ENCODE data around the gene KCTD1. TPM values are rescaled to one million over a fixed set of nuclear protein-coding genes. Genes with fewer than 3 reads are reported as not detected.

KCTD1 gene
- total RNA-seq, 4 donors from 2014 or later: 33.6 to 42.0 (median 39.4) TPM

GRCh38 chr18:26464128-26465011 is 84.0 kb downstream of the KCTD1 start:
- 68 to 72% methylated on average over 11 of the region's 11 CpGs for WGBS, 2 donors
- H3K27me3 ChIP-seq: no peaks in the 10 kb centered on the region
- peaks cover 0 to 20% (median 0%) of the 10 kb centered on the region in 3 donors for H3K36me3 ChIP-seq
- no peak for DNase-seq (ENCODE audit: low spot score in 2 of 2)
- TF ChIP-seq CTCF (IDR thresholded peaks at IDR 0.05): no peak
- TF ChIP-seq EP300 (IDR thresholded peaks at IDR 0.05): no peak
- TF ChIP-seq POLR2A (IDR thresholded peaks at IDR 0.05): no peak
- H3K4me3 ChIP-seq: no peak overlapping the region
- H3K27ac ChIP-seq: no peak overlapping the region
- H3K9me3 ChIP-seq: no peaks in the 10 kb centered on the region
- H3K4me1 ChIP-seq: no peaks in the 10 kb centered on the region

- no peak overlapping the region for H3K4me3 ChIP-seq
- no peaks in the 10 kb centered on the region for H3K27me3 ChIP-seq
- no peaks in the 10 kb centered on the region for H3K9me3 ChIP-seq
- DNase-seq (ENCODE audit: low spot score in 2 of 2): no peak
- H3K4me1 ChIP-seq: no peaks in the 10 kb centered on the region
- peaks cover 0 to 36% (median 0%) of the 10 kb centered on the region in 3 donors for H3K36me3 ChIP-seq
- WGBS, 2 donors: 83 to 86% methylated on average over 4 of the region's 4 CpGs
- no peak for TF ChIP-seq EP300 (IDR thresholded peaks at IDR 0.05)
- TF ChIP-seq CTCF (IDR thresholded peaks at IDR 0.05): no peak
- no peak for TF ChIP-seq POLR2A (IDR thresholded peaks at IDR 0.05)
- H3K27ac ChIP-seq: no peak overlapping the region
These were observed 86.0 kb downstream of the KCTD1 start for GRCh38 chr18:26462355-26462754.

- no peaks in the 10 kb centered on the region for H3K9me3 ChIP-seq
- H3K27ac ChIP-seq: no peak overlapping the region
- TF ChIP-seq EP300 (IDR thresholded peaks at IDR 0.05): no peak
- no peak for TF ChIP-seq POLR2A (IDR thresholded peaks at IDR 0.05)
- TF ChIP-seq CTCF (IDR thresholded peaks at IDR 0.05): no peak
- H3K4me3 ChIP-seq: no peak overlapping the region
- H3K4me1 ChIP-seq: no peaks in the 10 kb centered on the region
- 80 to 81% methylated on average over 3 of the region's 3 CpGs for WGBS, 2 donors
- peaks cover 0 to 38% (median 0%) of the 10 kb centered on the region in 3 donors for H3K36me3 ChIP-seq
- H3K27me3 ChIP-seq: no peaks in the 10 kb centered on the region
- no peak for DNase-seq (ENCODE audit: low spot score in 2 of 2)
These were observed 86.9 kb downstream of the KCTD1 start for GRCh38 chr18:26461405-26461804.

- no peak overlapping the region for H3K27ac ChIP-seq
- no peaks in the 10 kb centered on the region for H3K9me3 ChIP-seq
- no peak for TF ChIP-seq CTCF (IDR thresholded peaks at IDR 0.05)
- no peak for TF ChIP-seq EP300 (IDR thresholded peaks at IDR 0.05)
- H3K36me3 ChIP-seq: peaks cover 0 to 43% (median 0%) of the 10 kb centered on the region in 3 donors
- WGBS, 2 donors: 67 to 69% methylated on average over 4 of the region's 4 CpGs
- no peaks in the 10 kb centered on the region for H3K4me1 ChIP-seq
- H3K27me3 ChIP-seq: no peaks in the 10 kb centered on the region
- no peak overlapping the region for H3K4me3 ChIP-seq
- no peak for DNase-seq (ENCODE audit: low spot score in 2 of 2)
These were observed 87.8 kb downstream of the KCTD1 start for GRCh38 chr18:26460449-26461091.

- Histone ChIP-seq H3K27ac (no peak overlapping the region), H3K4me3 (no peak overlapping the region), H3K4me1 (no peaks in the 10 kb centered on the region), H3K27me3 (no peaks in the 10 kb centered on the region), H3K9me3 (no peaks in the 10 kb centered on the region), H3K36me3 (peaks cover 0 to 50% (median 0%) of the 10 kb centered on the region in 3 donors)
- no peak for DNase-seq (ENCODE audit: low spot score in 2 of 2)
- TF ChIP-seq EP300 (IDR thresholded peaks at IDR 0.05): no peak
- TF ChIP-seq CTCF (IDR thresholded peaks at IDR 0.05): no peak
- TF ChIP-seq POLR2A (IDR thresholded peaks at IDR 0.05): no peak
- WGBS, 2 donors: 96% methylated on average over 3 of the region's 3 CpGs
These were observed 88.5 kb downstream of the KCTD1 start for GRCh38 chr18:26459884-26460283.
